IMR-90 (cell line): ENCODE results near the gene TMEM35B.

Experiments used
- BHLHE40 ChIP-seq: fragments of 150-350 bp; IDR thresholded peaks from 2 replicates; pipeline ENCODE4 v1.6.1; 2016; ENCODE audit warnings: mild to moderate bottlenecking, low read depth, low read length
- CEBPB ChIP-seq: IDR thresholded peaks from 2 replicates; pipeline ENCODE4 v1.6.1; 2012; ENCODE audit warnings: low read depth, low read length, improper control_type of control experiment
- CTCF ChIP-seq: conservative IDR thresholded peaks from 2 replicates; pipeline ENCODE4 v1.5.1; 2012; ENCODE audit warnings: mild to moderate bottlenecking, low read depth, low read length, improper control_type of control experiment
- ELK1 ChIP-seq: fragments of 150-350 bp; IDR thresholded peaks from 2 replicates; pipeline ENCODE4 v1.6.1; 2016; ENCODE audit warnings: low read depth, mild to moderate bottlenecking, low read length, moderate library complexity, borderline replicate concordance
- FOS ChIP-seq: fragments of 150-350 bp; IDR thresholded peaks from 2 replicates; pipeline ENCODE4 v1.6.1; 2016; ENCODE audit warnings: low read depth, low read length
- MAFK ChIP-seq: IDR thresholded peaks from 2 replicates; pipeline ENCODE4 v1.6.1; 2012; ENCODE audit warnings: low read depth, low read length, improper control_type of control experiment
- MAZ ChIP-seq: IDR thresholded peaks from 2 replicates; pipeline ENCODE4 v1.6.1; 2012; ENCODE audit warnings: low read depth, mild to moderate bottlenecking, low read length, improper control_type of control experiment, moderate library complexity, borderline replicate concordance
- MXI1 ChIP-seq: IDR thresholded peaks from 2 replicates; pipeline ENCODE4 v1.6.1; 2012; ENCODE audit warnings: low read depth, mild to moderate bottlenecking, low read length, moderate library complexity, borderline replicate concordance
- POLR2A ChIP-seq: IDR thresholded peaks from 2 replicates; pipeline ENCODE4 v1.6.1; 2012; ENCODE audit warnings: mild to moderate bottlenecking, low read depth, low read length
- RAD21 ChIP-seq: IDR thresholded peaks from 2 replicates; pipeline ENCODE4 v1.6.1; 2012; ENCODE audit warnings: low read length, improper control_type of control experiment
- RCOR1 ChIP-seq: IDR thresholded peaks from 2 replicates; pipeline ENCODE4 v1.6.1; 2012; ENCODE audit warnings: mild to moderate bottlenecking, low read length, improper control_type of control experiment; ENCODE audit not compliant: insufficient replicate concordance
- RFX5 ChIP-seq: IDR thresholded peaks from 2 replicates; pipeline ENCODE4 v1.8.0; 2012; ENCODE audit warnings: low read depth, mild to moderate bottlenecking, low read length, moderate library complexity
- SMC3 ChIP-seq: fragments of 150-350 bp; IDR thresholded peaks from 2 replicates; pipeline ENCODE4 v1.6.1; 2016; ENCODE audit warnings: low read depth, mild to moderate bottlenecking, antibody characterized with exemption, low read length, moderate library complexity
- USF2 ChIP-seq: fragments of 150-350 bp; IDR thresholded peaks from 2 replicates; pipeline ENCODE4 v1.6.1; 2017; ENCODE audit warnings: mild to moderate bottlenecking, antibody characterized with exemption, low read length, low read depth

- no peak for TF ChIP-seq CTCF
- TF ChIP-seq MAZ, result no peak
- TF ChIP-seq POLR2A, result no peak
- no peak for TF ChIP-seq MAFK
- no peak for TF ChIP-seq BHLHE40
- TF ChIP-seq RFX5, result no peak
- TF ChIP-seq MXI1, result no peak
- TF ChIP-seq USF2, result no peak
- no peak for TF ChIP-seq SMC3
- TF ChIP-seq FOS, result no peak
- no peak for TF ChIP-seq CEBPB
- TF ChIP-seq ELK1, result no peak
- no peak for TF ChIP-seq RCOR1
- no peak for TF ChIP-seq RAD21
Observed at GRCh38 chr1:34994878-34995277, 9.7 kb upstream of the TMEM35B start.
